ENCODE data around the gene FARSB. TPM values are rescaled to one million over a fixed set of nuclear protein-coding genes. Genes with fewer than 3 reads are reported as not detected.
"Not testable (repeated sequence)": the region's sequence is repeated elsewhere in the genome, so short reads cannot be mapped to it uniquely, and the experiment has no call there.

Gene FARSB
- total RNA-seq, 1 donor from 2014 or later = 23.1 TPM

DNA sequence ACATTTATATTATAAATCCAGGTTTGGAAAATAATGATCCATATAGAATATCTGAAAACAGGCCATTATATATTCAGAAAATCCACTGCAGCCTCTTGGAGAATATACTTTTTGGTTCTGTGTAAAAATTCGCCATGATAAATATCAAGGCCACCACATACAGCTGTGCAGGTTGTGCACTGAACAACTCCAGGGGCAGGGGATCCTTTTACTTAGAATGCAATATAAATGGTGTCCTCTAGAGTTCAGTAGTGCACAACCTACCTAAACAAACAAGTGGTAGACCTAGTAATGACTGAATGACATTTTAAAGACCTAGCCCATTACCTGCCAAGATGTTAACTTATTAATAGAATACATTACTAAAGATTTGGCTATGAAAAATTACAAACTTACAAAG is 37.9 kb upstream of the FARSB start:
- Histone ChIP-seq H3K4me2 (ENCODE audit: low read length) (no peak overlapping the region), H3K27ac (ENCODE audit: low read depth, low read length) (no peak overlapping the region), H3K27me3 (ENCODE audit: insufficient read depth, low read length) (no peaks in the 10 kb centered on the region), H3K9me3 (ENCODE audit: insufficient read depth, low read depth, low read length) (no peaks in the 10 kb centered on the region), H3K79me2 (ENCODE audit: insufficient read depth, low read length) (no peaks in the 10 kb centered on the region), H4K20me1 (ENCODE audit: insufficient read depth, low read length) (no peaks in the 10 kb centered on the region), H3K4me1 (ENCODE audit: insufficient read depth, low read length) (no peaks in the 10 kb centered on the region), H3K36me3 (ENCODE audit: insufficient read depth, low read length) (no peaks in the 10 kb centered on the region), H2AFZ (ENCODE audit: low read depth, low read length) (no peak overlapping the region), H3K9ac (ENCODE audit: low read length) (no peak overlapping the region), H3K4me3 (ENCODE audit: insufficient read depth, low read depth, low read length) (no peak overlapping the region)
- Mint-ChIP-seq H3K27me3 (ENCODE audit: low read depth, unreplicated experiment) (no peaks in the 10 kb centered on the region), H3K27ac (ENCODE audit: unreplicated experiment) (no peak overlapping the region), H3K36me3 (ENCODE audit: low read depth, unreplicated experiment) (no peaks in the 10 kb centered on the region), H3K4me3 (ENCODE audit: unreplicated experiment) (no peak overlapping the region), H3K9me3 (ENCODE audit: unreplicated experiment) (peaks cover 3% of the 10 kb centered on the region), H3K4me1 (ENCODE audit: low read depth, unreplicated experiment) (peaks cover 3% of the 10 kb centered on the region)
- peak; percentile 21 for TF ChIP-seq CTCF (IDR thresholded peaks at IDR 0.05; ENCODE audit: insufficient read depth, low read depth, low read length)
- TF ChIP-seq EZH2 (IDR thresholded peaks at IDR 0.05; ENCODE audit: insufficient read depth, low read length) = no peak
- no peak for DNase-seq (ENCODE audit: low read depth)
- FAIRE-seq = no peak

GRCh38 chr2:222693413-222693812 is 37.5 kb upstream of the FARSB start:
- H4K20me1 ChIP-seq (ENCODE audit: insufficient read depth, low read length); H3K4me2 ChIP-seq (ENCODE audit: low read length); H3K27me3 ChIP-seq (ENCODE audit: insufficient read depth, low read length); H3K27ac Mint-ChIP-seq (ENCODE audit: unreplicated experiment); H3K9me3 Mint-ChIP-seq (ENCODE audit: unreplicated experiment); H3K9me3 ChIP-seq (ENCODE audit: insufficient read depth, low read depth, low read length); H3K4me3 Mint-ChIP-seq (ENCODE audit: unreplicated experiment); H3K36me3 Mint-ChIP-seq (ENCODE audit: low read depth, unreplicated experiment); FAIRE-seq; H3K27me3 Mint-ChIP-seq (ENCODE audit: low read depth, unreplicated experiment); H3K9ac ChIP-seq (ENCODE audit: low read length); H3K79me2 ChIP-seq (ENCODE audit: insufficient read depth, low read length); H3K27ac ChIP-seq (ENCODE audit: low read depth, low read length); H2AFZ ChIP-seq (ENCODE audit: low read depth, low read length); DNase-seq (ENCODE audit: low read depth); H3K4me3 ChIP-seq (ENCODE audit: insufficient read depth, low read depth, low read length); H3K36me3 ChIP-seq (ENCODE audit: insufficient read depth, low read length); H3K4me1 Mint-ChIP-seq (ENCODE audit: low read depth, unreplicated experiment); H3K4me1 ChIP-seq (ENCODE audit: insufficient read depth, low read length): not testable (repeated sequence)

DNA sequence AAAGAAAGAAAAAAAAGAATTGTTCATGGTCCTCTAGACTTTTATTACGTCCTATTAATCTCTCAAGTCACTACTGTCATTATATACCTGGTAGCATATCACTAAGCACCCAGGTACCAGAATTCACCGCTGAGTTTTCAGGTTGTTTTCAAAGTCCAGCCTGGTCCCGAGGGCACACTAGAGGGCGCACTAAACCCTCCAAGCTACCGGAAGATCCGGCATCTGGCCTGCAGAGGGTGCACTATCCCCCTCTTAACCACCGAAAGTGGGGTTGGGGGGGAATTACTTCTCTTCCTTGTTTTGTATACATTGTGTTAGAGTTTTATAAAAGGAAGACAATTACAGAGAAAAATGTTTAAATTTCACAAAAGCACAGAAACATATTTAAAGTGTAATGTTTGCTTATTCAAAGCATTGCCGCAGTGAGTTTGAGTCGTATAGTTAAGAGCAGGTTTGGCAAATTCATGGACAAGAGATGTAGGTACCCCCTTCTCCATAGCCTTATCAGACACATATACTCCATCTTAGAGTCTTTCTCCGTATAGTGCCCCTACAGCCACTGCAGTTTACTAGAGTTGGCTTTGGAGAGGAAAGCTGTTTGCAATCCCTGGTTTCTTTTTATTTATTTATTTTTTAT is 34.8 kb upstream of the FARSB start:
- Histone ChIP-seq H3K9ac (ENCODE audit: low read length) (no peak overlapping the region), H3K27me3 (ENCODE audit: insufficient read depth, low read length) (no peaks in the 10 kb centered on the region), H3K27ac (ENCODE audit: low read depth, low read length) (no peak overlapping the region), H3K4me3 (ENCODE audit: insufficient read depth, low read depth, low read length) (no peak overlapping the region), H3K4me2 (ENCODE audit: low read length) (no peak overlapping the region), H2AFZ (ENCODE audit: low read depth, low read length) (no peak overlapping the region), H3K79me2 (ENCODE audit: insufficient read depth, low read length) (no peaks in the 10 kb centered on the region), H3K4me1 (ENCODE audit: insufficient read depth, low read length) (no peaks in the 10 kb centered on the region), H3K9me3 (ENCODE audit: insufficient read depth, low read depth, low read length) (no peaks in the 10 kb centered on the region), H4K20me1 (ENCODE audit: insufficient read depth, low read length) (no peaks in the 10 kb centered on the region), H3K36me3 (ENCODE audit: insufficient read depth, low read length) (no peaks in the 10 kb centered on the region)
- Mint-ChIP-seq H3K27me3 (ENCODE audit: low read depth, unreplicated experiment) (no peaks in the 10 kb centered on the region), H3K36me3 (ENCODE audit: low read depth, unreplicated experiment) (no peaks in the 10 kb centered on the region), H3K27ac (ENCODE audit: unreplicated experiment) (no peak overlapping the region), H3K4me1 (ENCODE audit: low read depth, unreplicated experiment) (no peaks in the 10 kb centered on the region), H3K9me3 (ENCODE audit: unreplicated experiment) (peaks cover 3% of the 10 kb centered on the region), H3K4me3 (ENCODE audit: unreplicated experiment) (no peak overlapping the region)
- TF ChIP-seq CTCF (IDR thresholded peaks at IDR 0.05; ENCODE audit: insufficient read depth, low read depth, low read length) (peak; percentile 100), EZH2 (IDR thresholded peaks at IDR 0.05; ENCODE audit: insufficient read depth, low read length) (no peak)
- DNase-seq (ENCODE audit: low read depth) (peak; percentile 50), FAIRE-seq (no peak)
